ENCODE results near the gene PEX11B. TPM values are rescaled to one million over a fixed set of nuclear protein-coding genes. Genes with fewer than 3 reads are reported as not detected.

The PEX11B gene
- polyA plus RNA-seq, 1 experiment, result 34.9 TPM

GRCh38 chr1:145886816-145887215 is 31.7 kb downstream of the PEX11B start:
- Histone ChIP-seq H3K4me3 (ENCODE audit: low read depth, low read length) (no peak overlapping the region), H3K36me3 (ENCODE audit: control insufficient read depth, insufficient read depth, low read length) (no peaks in the 10 kb centered on the region), H3K27me3 (ENCODE audit: control insufficient read depth, insufficient read depth, low read length) (peaks cover 3% of the 10 kb centered on the region; the same call in 1 of the 2 replicates)
- CTCF ChIA-PET, result interaction anchor here (3.8 kb wide), 1 partner anchor 23 kb away, joined by 19 read pairs; the partner anchor contains the start of gene ITGA10
- POLR2A ChIA-PET, result no interaction called here
- DNase-seq (ENCODE audit: low read depth), result no peak
- no peak for TF ChIP-seq CTCF (IDR thresholded peaks at IDR 0.05; ENCODE audit: insufficient read depth, low read depth, low read length)

GRCh38 chr1:145886390-145886789 is 32.1 kb downstream of the PEX11B start:
- Histone ChIP-seq H3K36me3 (ENCODE audit: control insufficient read depth, insufficient read depth, low read length) (no peaks in the 10 kb centered on the region), H3K27me3 (ENCODE audit: control insufficient read depth, insufficient read depth, low read length) (peaks cover 3% of the 10 kb centered on the region; the same call in 1 of the 2 replicates), H3K4me3 (ENCODE audit: low read depth, low read length) (peak overlapping the region; percentile 64)
- ChIA-PET CTCF (interaction anchor here (1.2 to 3.8 kb wide), 3 partner anchors 23 to 79 kb away, joined by 3 to 19 read pairs (median 4); partner anchors contain the start of genes ITGA10 and RBM8A), POLR2A (no interaction called here)
- no peak for DNase-seq (ENCODE audit: low read depth)
- TF ChIP-seq CTCF (IDR thresholded peaks at IDR 0.05; ENCODE audit: insufficient read depth, low read depth, low read length), result no peak

GRCh38 chr1:145885738-145886287 is 32.7 kb downstream of the PEX11B start, which contains the start of gene ANKRD35:
Gene ANKRD35, minus strand, starts transcription at chr1:145885866. Its CDS starts 108 bp downstream, at chr1:145885758.
- H3K4me3 ChIP-seq (ENCODE audit: low read depth, low read length), result peak within 1 kb of the TSS; percentile 64
- DNase-seq (ENCODE audit: low read depth), result no peak
- no peak for TF ChIP-seq CTCF (IDR thresholded peaks at IDR 0.05; ENCODE audit: insufficient read depth, low read depth, low read length)
- ChIA-PET CTCF (interaction anchor here (1.2 to 3.8 kb wide), 6 partner anchors 24 to 122 kb away, joined by 3 to 19 read pairs (median 4); partner anchors contain the start of genes ITGA10, NUDT17 and RBM8A), POLR2A (no interaction called here)
- peaks cover 3% of the 10 kb centered on the region; the same call in 1 of the 2 replicates for H3K27me3 ChIP-seq (ENCODE audit: control insufficient read depth, insufficient read depth, low read length)
- H3K36me3 ChIP-seq (ENCODE audit: control insufficient read depth, insufficient read depth, low read length), result no peaks in the 10 kb centered on the region

- Histone ChIP-seq H3K4me3 (ENCODE audit: low read depth, low read length) (no peak overlapping the region), H3K36me3 (ENCODE audit: control insufficient read depth, insufficient read depth, low read length) (no peaks in the 10 kb centered on the region), H3K27me3 (ENCODE audit: control insufficient read depth, insufficient read depth, low read length) (peaks cover 3% of the 10 kb centered on the region; the same call in 1 of the 2 replicates)
- no peak for DNase-seq (ENCODE audit: low read depth)
- POLR2A ChIA-PET, result no interaction called here
- TF ChIP-seq CTCF (IDR thresholded peaks at IDR 0.05; ENCODE audit: insufficient read depth, low read depth, low read length), result no peak
- CTCF ChIA-PET, result interaction anchor here (1.2 to 3.8 kb wide), 4 partner anchors 25 to 123 kb away, joined by 3 to 19 read pairs (median 5); partner anchors contain the start of genes ITGA10 and NUDT17
Measured at GRCh38 chr1:145884675-145885074, 33.8 kb downstream of the PEX11B start.

GRCh38 chr1:145879775-145880174 is 38.7 kb downstream of the PEX11B start:
- no peak for TF ChIP-seq CTCF (IDR thresholded peaks at IDR 0.05; ENCODE audit: insufficient read depth, low read depth, low read length)
- H3K4me3 ChIP-seq (ENCODE audit: low read depth, low read length), result no peak overlapping the region
- POLR2A ChIA-PET, result interaction anchor here (0.6 kb wide), 1 partner anchor 28 kb away, joined by 3 read pairs; no protein-coding TSS in a partner anchor
- no peak for DNase-seq (ENCODE audit: low read depth)
- no peaks in the 10 kb centered on the region for H3K27me3 ChIP-seq (ENCODE audit: control insufficient read depth, insufficient read depth, low read length)
- no peaks in the 10 kb centered on the region for H3K36me3 ChIP-seq (ENCODE audit: control insufficient read depth, insufficient read depth, low read length)
- CTCF ChIA-PET, result interaction anchor here (1.0 to 4.1 kb wide), 4 partner anchors 12 to 35 kb away, joined by 4 to 29 read pairs (median 6); partner anchors contain the start of genes NUDT17 and PIAS3

All from BJ (cell line).